Ascending aorta (tissue), 2 donors: ENCODE results near the gene ANKRD39. TPM values are rescaled to one million over a fixed set of nuclear protein-coding genes. Genes with fewer than 3 reads are reported as not detected.
"Not testable (repeated sequence)": the region's sequence is repeated elsewhere in the genome, so short reads cannot be mapped to it uniquely, and the experiment has no call there.

ENCODE experiments used
- DNase-seq, 2 donors: peaks; one replicate each; pipeline ENCODE4 v3.0.0-alpha.2; 2019; ENCODE audit warnings: low spot score in 2 of 2
- H3K27ac ChIP-seq, 2 donors: fragments of 200-600 bp; sonication (generic); one replicate each; pipeline ENCODE4 v1.5.1; 2016 to 2017; ENCODE audit warnings: mild to moderate bottlenecking in 1 of 2
- H3K27me3 ChIP-seq: fragments of 200-600 bp; sonication (generic); one replicate; pipeline ENCODE4 v1.5.1; 2017
- H3K36me3 ChIP-seq, 2 donors: fragments of 200-600 bp; sonication (generic); one replicate each; pipeline ENCODE4 v1.5.1; 2016
- H3K4me1 ChIP-seq, 2 donors: fragments of 200-600 bp; sonication (generic); one replicate each; pipeline ENCODE4 v1.5.1; 2016 to 2017; ENCODE audit warnings: mild to moderate bottlenecking in 1 of 2
- H3K4me3 ChIP-seq, 2 donors: fragments of 200-600 bp; sonication (generic); one replicate each; pipeline ENCODE4 v1.5.1; 2016 to 2017; ENCODE audit warnings: mild to moderate bottlenecking in 1 of 2
- H3K9me3 ChIP-seq, 2 donors: fragments of 200-600 bp; sonication (generic); one replicate each; pipeline ENCODE4 v1.5.1; 2016
- CTCF ChIP-seq, 3 experiments: fragments of 200-600 bp in 2 of 3; fragments of 450-650 bp in 1 of 3; sonication (generic) in 2 of 3; IDR thresholded peaks; one replicate each; pipeline ENCODE4 v1.5.1; 2016 to 2019; ENCODE audit warnings: antibody characterized with exemption in 3 of 3, mild to moderate bottlenecking in 1 of 3, moderate library complexity in 1 of 3
- intact Hi-C: fragments of 100-400 bp; cut with DNase I; formaldehyde crosslinking; loops from one replicate; pipeline ENCODE4 v1.15.1; 2023
- total RNA-seq: library from RNA; depleted of rRNA; stranded (reverse); fragments of >200 nt; gene quantifications from one replicate; pipeline ENCODE4 v1.1.0, GENCODE V29; 2016

Gene ANKRD39
- total RNA-seq, 1 donor from 2014 or later = 2.3 TPM

- Histone ChIP-seq H3K9me3 (no peaks in the 10 kb centered on the region), H3K36me3 (no peaks in the 10 kb centered on the region), H3K27ac (peak overlapping the region; percentile 64 to 74), H3K4me3 (no peak overlapping the region), H3K27me3 (no peaks in the 10 kb centered on the region), H3K4me1 (peaks cover 26 to 48% of the 10 kb centered on the region in 2 donors)
- intact Hi-C loops = no loop called here
- DNase-seq = no peak
- TF ChIP-seq CTCF (IDR thresholded peaks at IDR 0.05) = no peak
Measured at GRCh38 chr2:96890252-96890651, 32.4 kb upstream of the ANKRD39 start.

- H3K4me1 ChIP-seq = peaks cover 25 to 48% of the 10 kb centered on the region in 2 donors
- H3K36me3 ChIP-seq, intact Hi-C loops, H3K9me3 ChIP-seq, DNase-seq, H3K4me3 ChIP-seq, H3K27me3 ChIP-seq, H3K27ac ChIP-seq: not testable (repeated sequence)
Measured at GRCh38 chr2:96889502-96889901, 31.7 kb upstream of the ANKRD39 start.

- H3K4me3 ChIP-seq = peak overlapping the region in 1 of 2 donors; percentile 36
- H3K9me3 ChIP-seq = no peaks in the 10 kb centered on the region
- intact Hi-C loops = no loop called here
- no peaks in the 10 kb centered on the region for H3K36me3 ChIP-seq
- peak overlapping the region; percentile 72 to 78 for H3K27ac ChIP-seq
- no peaks in the 10 kb centered on the region for H3K27me3 ChIP-seq
- no peak for DNase-seq
- TF ChIP-seq CTCF (IDR thresholded peaks at IDR 0.05) = no peak
- H3K4me1 ChIP-seq = peaks cover 25 to 48% of the 10 kb centered on the region in 2 donors
Measured at GRCh38 chr2:96888072-96889011, 30.5 kb upstream of the ANKRD39 start.

GRCh38 chr2:96887493-96888012 is 29.7 kb upstream of the ANKRD39 start:
- no peak for TF ChIP-seq CTCF (IDR thresholded peaks at IDR 0.05)
- DNase-seq = no peak
- Histone ChIP-seq H3K4me1 (peaks cover 25 to 47% of the 10 kb centered on the region in 2 donors), H3K36me3 (no peaks in the 10 kb centered on the region), H3K27me3 (no peaks in the 10 kb centered on the region), H3K4me3 (peak overlapping the region in 1 of 2 donors; percentile 36), H3K9me3 (no peaks in the 10 kb centered on the region), H3K27ac (peak overlapping the region; percentile 72 to 78)
- intact Hi-C loops = loop anchor here (2.0 kb wide), 2 partner anchors 17 to 19 kb away; partner anchors contain the start of gene SEMA4C

GRCh38 chr2:96885432-96886347 is 27.9 kb upstream of the ANKRD39 start:
- H3K4me1 ChIP-seq = peaks cover 16 to 28% of the 10 kb centered on the region in 2 donors
- H3K4me3 ChIP-seq = no peak overlapping the region
- no peak for TF ChIP-seq CTCF (IDR thresholded peaks at IDR 0.05)
- H3K27me3 ChIP-seq = no peaks in the 10 kb centered on the region
- no peaks in the 10 kb centered on the region for H3K36me3 ChIP-seq
- H3K9me3 ChIP-seq = no peaks in the 10 kb centered on the region
- DNase-seq = no peak
- H3K27ac ChIP-seq = no peak overlapping the region
- intact Hi-C loops = loop anchor here (2.0 kb wide), 2 partner anchors 15 to 21 kb away; partner anchors contain the start of gene SEMA4C
